Sigmoid colon (tissue), 7 donors: ENCODE measurements around the gene GLI3. TPM values are rescaled to one million over a fixed set of nuclear protein-coding genes. Genes with fewer than 3 reads are reported as not detected.

Experiments used
- DNase-seq: peaks from one replicate; pipeline ENCODE4 v3.0.0-alpha.2; 2019
- H3K27ac ChIP-seq, 4 donors: fragments of 200-600 bp; sonication (generic); one replicate each; pipeline ENCODE4 v1.5.1; 2016 to 2019; ENCODE audit warnings: mild to moderate bottlenecking in 1 of 4
- H3K27me3 ChIP-seq, 3 donors: fragments of 200-600 bp; sonication (generic); one replicate each; pipeline ENCODE4 v1.5.1; 2019; ENCODE audit warnings: mild to moderate bottlenecking in 1 of 3
- H3K36me3 ChIP-seq, 4 donors: fragments of 200-600 bp; sonication (generic); one replicate each; pipeline ENCODE4 v1.5.1; 2016 to 2019
- H3K4me1 ChIP-seq, 4 donors: fragments of 200-600 bp; sonication (generic); one replicate each; pipeline ENCODE4 v1.5.1; 2017 to 2019
- H3K4me3 ChIP-seq, 4 donors: fragments of 200-600 bp; sonication (generic); one replicate each; pipeline ENCODE4 v1.5.1; 2017 to 2019; ENCODE audit warnings: mild to moderate bottlenecking in 2 of 4, moderate library complexity in 1 of 4
- H3K9me3 ChIP-seq, 4 donors: fragments of 200-600 bp in 3 of 4; sonication (generic) in 3 of 4; one replicate each; pipeline versions ENCODE4 v1.5.1 to v1.6.1; 2013 to 2019
- EP300 ChIP-seq, 4 donors: sonication (generic); formaldehyde crosslinking; IDR thresholded peaks; one replicate each; pipeline ENCODE4 v1.6.1; 2017; ENCODE audit warnings: antibody characterized with exemption in 4 of 4
- POLR2A ChIP-seq, 2 donors: fragments of 450-650 bp; IDR thresholded peaks; one replicate each; pipeline ENCODE4 v1.6.1; 2016; ENCODE audit warnings: antibody characterized with exemption in 2 of 2, mild to moderate bottlenecking in 2 of 2, moderate library complexity in 2 of 2
- POLR2AphosphoS5 ChIP-seq, 4 donors: sonication (generic); formaldehyde crosslinking; IDR thresholded peaks; one replicate each; pipeline ENCODE4 v1.6.1; 2017; ENCODE audit warnings: antibody characterized with exemption in 4 of 4
- WGBS, 2 donors: extraction: QIAGEN DNeasy Blood & Tissue Kit; methylation state at CpG; one replicate each; pipeline ENCODE4 v1.1.7; 2013; 5-methylcytosine and 5-hydroxymethylcytosine counted together
- intact Hi-C: fragments of 100-400 bp; cut with DNase I; formaldehyde crosslinking; loops from one replicate; pipeline ENCODE4 v1.15.1; 2023
- polyA plus RNA-seq, 3 donors: library from polyadenylated mRNA; stranded (reverse); fragments of 200-250 nt; gene quantifications; one replicate each; pipeline ENCODE4 v1.2.3, GENCODE V29; 2013
- total RNA-seq, 4 donors: library from RNA; depleted of rRNA; stranded (reverse); fragments of >200 nt; gene quantifications; one replicate each; pipeline ENCODE4 v1.1.0, GENCODE V29; 2016
- TF ChIP-seq, protein P1 (sequence below), 4 experiments: fragments of 450-650 bp in 3 of 4; fragments of 200-600 bp in 1 of 4; IDR thresholded peaks; one replicate each; pipeline ENCODE4 v1.5.1; 2016 to 2019; ENCODE audit warnings: antibody characterized with exemption in 4 of 4, mild to moderate bottlenecking in 3 of 4, moderate library complexity in 2 of 4
- donor health status: healthy with polysubstance abuse.
- donor health status: Bipolar disorder and iron deficiency.
- donor health status: healthy.

GLI3 gene
- total and polyA plus RNA-seq, 7 donors: 0.23 to 31.6 (median 17.2) TPM

DNA sequence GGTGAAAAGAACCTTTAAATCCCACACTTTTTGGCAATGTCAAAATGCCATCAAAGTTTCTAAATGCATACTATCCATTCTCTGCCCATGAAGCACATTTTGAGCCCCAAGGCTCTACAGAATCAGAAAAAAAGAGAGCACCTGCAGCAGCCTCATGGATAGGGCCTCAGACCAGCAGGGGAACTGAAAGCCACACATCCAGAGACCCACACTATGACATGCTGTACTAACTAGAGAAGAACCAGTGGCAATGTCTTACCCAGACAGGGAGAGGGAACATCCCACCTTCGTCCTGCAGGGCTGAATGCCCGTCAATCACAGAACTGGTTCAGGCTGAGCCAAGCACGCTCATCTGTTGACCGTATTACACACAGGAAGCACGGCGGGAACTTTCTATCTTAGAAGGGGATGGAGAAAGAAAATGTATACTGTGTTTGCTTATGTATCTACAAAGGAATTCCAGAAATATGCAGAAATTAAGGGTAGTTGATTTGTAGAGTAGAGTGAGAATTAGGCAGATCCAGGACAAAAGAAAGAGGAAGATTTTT lies 237.2 kb downstream of the GLI3 start:
- Histone ChIP-seq H3K36me3 (peaks cover 0 to 11% (median 3%) of the 10 kb centered on the region in 4 donors), H3K4me3 (no peak overlapping the region), H3K27ac (no peak overlapping the region), H3K9me3 (no peaks in the 10 kb centered on the region), H3K27me3 (no peaks in the 10 kb centered on the region), H3K4me1 (peaks cover 0 to 49% (median 28%) of the 10 kb centered on the region in 4 donors)
- intact Hi-C loops: no loop called here
- no peak for DNase-seq
- TF ChIP-seq POLR2AphosphoS5 (IDR thresholded peaks at IDR 0.05) (no peak), POLR2A (IDR thresholded peaks at IDR 0.05) (no peak), EP300 (IDR thresholded peaks at IDR 0.05) (no peak)
- TF ChIP-seq, protein P1, sequence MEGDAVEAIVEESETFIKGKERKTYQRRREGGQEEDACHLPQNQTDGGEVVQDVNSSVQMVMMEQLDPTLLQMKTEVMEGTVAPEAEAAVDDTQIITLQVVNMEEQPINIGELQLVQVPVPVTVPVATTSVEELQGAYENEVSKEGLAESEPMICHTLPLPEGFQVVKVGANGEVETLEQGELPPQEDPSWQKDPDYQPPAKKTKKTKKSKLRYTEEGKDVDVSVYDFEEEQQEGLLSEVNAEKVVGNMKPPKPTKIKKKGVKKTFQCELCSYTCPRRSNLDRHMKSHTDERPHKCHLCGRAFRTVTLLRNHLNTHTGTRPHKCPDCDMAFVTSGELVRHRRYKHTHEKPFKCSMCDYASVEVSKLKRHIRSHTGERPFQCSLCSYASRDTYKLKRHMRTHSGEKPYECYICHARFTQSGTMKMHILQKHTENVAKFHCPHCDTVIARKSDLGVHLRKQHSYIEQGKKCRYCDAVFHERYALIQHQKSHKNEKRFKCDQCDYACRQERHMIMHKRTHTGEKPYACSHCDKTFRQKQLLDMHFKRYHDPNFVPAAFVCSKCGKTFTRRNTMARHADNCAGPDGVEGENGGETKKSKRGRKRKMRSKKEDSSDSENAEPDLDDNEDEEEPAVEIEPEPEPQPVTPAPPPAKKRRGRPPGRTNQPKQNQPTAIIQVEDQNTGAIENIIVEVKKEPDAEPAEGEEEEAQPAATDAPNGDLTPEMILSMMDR (IDR thresholded peaks at IDR 0.05): no peak
- 89 to 91% methylated on average over 6 of the region's 6 CpGs for WGBS, 2 donors

DNA sequence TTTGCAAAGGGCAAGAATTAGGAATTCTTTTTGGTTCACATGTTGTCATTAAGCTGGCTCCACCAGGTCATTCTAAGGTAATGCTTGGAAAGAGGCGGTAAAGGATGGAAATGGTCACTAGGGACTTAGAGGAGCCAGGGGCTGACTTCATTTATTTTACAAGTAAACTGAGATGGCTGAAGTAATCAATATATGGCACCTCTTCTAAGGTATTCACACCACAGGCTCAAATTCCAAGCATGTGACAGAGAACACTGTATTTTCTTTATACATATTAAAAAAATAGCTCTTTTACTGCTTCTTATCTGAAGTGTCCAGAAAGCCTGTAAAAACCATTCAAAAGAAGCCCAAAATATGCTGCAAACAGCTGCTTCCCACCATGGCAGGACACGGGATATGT lies 239.0 kb downstream of the GLI3 start:
- H3K27ac ChIP-seq: peak overlapping the region in 1 of 4 donors; percentile 66
- intact Hi-C loops: no loop called here
- WGBS, 2 donors: 93 to 94% methylated on average over 2 of the region's 2 CpGs
- H3K36me3 ChIP-seq: peaks cover 0 to 11% (median 3%) of the 10 kb centered on the region in 4 donors
- H3K4me3 ChIP-seq: no peak overlapping the region
- H3K4me1 ChIP-seq: peaks cover 0 to 57% (median 36%) of the 10 kb centered on the region in 4 donors
- DNase-seq: no peak
- no peak for TF ChIP-seq POLR2A (IDR thresholded peaks at IDR 0.05)
- no peaks in the 10 kb centered on the region for H3K9me3 ChIP-seq
- H3K27me3 ChIP-seq: no peaks in the 10 kb centered on the region

DNA sequence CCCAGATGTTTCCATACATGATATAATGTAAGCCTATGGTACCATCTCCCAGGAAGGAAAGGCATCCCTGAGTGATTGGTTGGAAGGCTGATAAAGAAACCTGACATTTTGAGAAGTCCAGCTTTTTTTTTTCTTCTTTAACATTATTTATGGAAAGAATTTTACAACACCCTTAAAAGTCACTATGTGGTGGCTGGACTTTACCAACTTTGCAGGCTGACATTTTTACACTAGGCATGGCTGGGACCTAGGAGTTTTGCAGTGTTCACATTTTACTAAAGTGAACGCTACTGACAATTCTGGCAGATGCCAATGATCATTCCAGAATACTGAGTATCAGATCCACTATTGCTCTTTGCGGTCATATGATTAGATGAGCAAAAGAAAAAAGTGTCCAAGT lies 239.9 kb downstream of the GLI3 start:
- 88 to 95% methylated on average over 2 of the region's 2 CpGs for WGBS, 2 donors
- DNase-seq: no peak
- no peak overlapping the region for H3K4me3 ChIP-seq
- no peaks in the 10 kb centered on the region for H3K27me3 ChIP-seq
- H3K36me3 ChIP-seq: peaks cover 0 to 11% (median 3%) of the 10 kb centered on the region in 4 donors
- TF ChIP-seq POLR2AphosphoS5 (IDR thresholded peaks at IDR 0.05): peak in 3 of 4 donors; percentile 32 to 82 (median 69)
- no peak for TF ChIP-seq EP300 (IDR thresholded peaks at IDR 0.05)
- no peaks in the 10 kb centered on the region for H3K9me3 ChIP-seq
- H3K27ac ChIP-seq: peak overlapping the region in 3 of 4 donors; percentile 46 to 66 (median 60)
- intact Hi-C loops: no loop called here
- H3K4me1 ChIP-seq: peaks cover 0 to 57% (median 38%) of the 10 kb centered on the region in 4 donors

DNA sequence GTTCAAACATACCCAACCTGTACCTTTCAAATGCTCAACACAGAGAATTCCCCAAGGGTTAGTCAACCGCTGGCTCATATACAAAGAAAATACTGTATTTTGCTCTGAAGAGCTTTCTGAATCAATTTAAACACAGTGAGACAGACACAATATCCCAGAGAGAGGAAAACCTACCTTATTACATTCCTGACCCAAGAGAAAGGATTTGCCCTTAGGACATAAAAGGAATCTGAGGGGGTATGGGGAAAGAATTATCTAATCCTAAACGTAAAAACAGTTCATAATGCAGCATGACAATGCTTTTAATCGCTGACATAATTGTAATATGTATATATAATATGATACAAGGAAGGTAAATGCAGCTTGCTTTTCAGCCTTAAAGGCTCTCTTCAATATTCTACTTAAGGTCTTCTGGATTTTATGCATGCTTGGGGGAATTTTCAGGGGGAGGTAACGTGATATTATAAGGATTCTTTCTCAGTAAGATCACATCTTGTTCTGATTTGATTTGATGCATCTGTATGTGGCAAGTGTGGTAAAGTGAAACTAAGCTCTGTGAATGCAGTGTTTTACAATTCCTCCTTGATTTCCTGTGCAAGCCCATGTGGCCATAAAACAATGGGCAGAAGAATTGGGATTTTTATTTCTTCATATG lies 240.5 kb downstream of the GLI3 start:
- no peak overlapping the region for H3K4me3 ChIP-seq
- H3K27ac ChIP-seq: peak overlapping the region in 3 of 4 donors; percentile 46 to 66 (median 60)
- TF ChIP-seq EP300 (IDR thresholded peaks at IDR 0.05) (no peak), POLR2AphosphoS5 (IDR thresholded peaks at IDR 0.05) (no peak), POLR2A (IDR thresholded peaks at IDR 0.05) (no peak)
- TF ChIP-seq, protein P1 (IDR thresholded peaks at IDR 0.05): no peak
- intact Hi-C loops: no loop called here
- no peaks in the 10 kb centered on the region for H3K27me3 ChIP-seq
- no peaks in the 10 kb centered on the region for H3K9me3 ChIP-seq
- H3K36me3 ChIP-seq: peaks cover 0 to 11% (median 3%) of the 10 kb centered on the region in 4 donors
- WGBS, 2 donors: 30 to 63% methylated on average over 4 of the region's 4 CpGs
- no peak for DNase-seq
- H3K4me1 ChIP-seq: peaks cover 0 to 60% (median 42%) of the 10 kb centered on the region in 4 donors

DNA sequence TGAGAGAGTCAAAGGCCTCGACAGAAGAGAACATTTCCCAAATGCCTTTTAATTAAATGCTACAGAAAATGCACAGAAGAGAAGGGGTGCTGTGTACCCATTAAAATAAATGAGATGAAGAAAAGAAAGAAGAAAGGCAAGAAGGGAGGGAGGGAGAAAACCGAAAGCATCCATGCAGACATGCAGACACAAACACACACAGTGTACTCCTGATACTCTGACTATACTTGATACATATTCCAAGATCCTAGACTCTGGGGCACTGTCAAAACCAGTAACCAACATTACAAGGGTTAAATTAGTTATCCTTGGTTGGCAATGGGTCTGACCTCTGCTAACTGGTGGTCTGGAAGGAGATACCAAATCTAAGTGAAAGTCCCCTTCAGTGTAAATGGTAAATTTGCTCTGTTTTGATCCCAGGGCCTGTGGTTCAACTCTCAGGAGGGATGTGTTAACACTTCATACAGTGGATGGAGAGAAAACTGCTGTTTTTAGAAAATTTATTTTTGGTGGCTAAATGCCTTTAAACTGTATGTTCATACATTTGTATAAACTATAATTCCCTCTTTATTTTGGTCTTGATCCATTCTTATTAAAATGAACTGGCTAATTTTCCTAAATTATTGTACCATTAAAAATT lies 241.3 kb downstream of the GLI3 start:
- Histone ChIP-seq H3K4me3 (no peak overlapping the region), H3K27me3 (no peaks in the 10 kb centered on the region), H3K36me3 (peaks cover 0 to 11% (median 3%) of the 10 kb centered on the region in 4 donors), H3K4me1 (peaks cover 0 to 68% (median 50%) of the 10 kb centered on the region in 4 donors), H3K9me3 (no peaks in the 10 kb centered on the region), H3K27ac (peak overlapping the region in 3 of 4 donors; percentile 46 to 66 (median 60))
- intact Hi-C loops: no loop called here
- WGBS, 2 donors: 81 to 91% methylated on average over 2 of the region's 2 CpGs
- TF ChIP-seq EP300 (IDR thresholded peaks at IDR 0.05) (no peak), POLR2A (IDR thresholded peaks at IDR 0.05) (no peak)
- TF ChIP-seq, protein P1 (IDR thresholded peaks at IDR 0.05): no peak
- DNase-seq: no peak
